ENCODE results near the gene RAX. TPM values are rescaled to one million over a fixed set of nuclear protein-coding genes. Genes with fewer than 3 reads are reported as not detected.

Gene RAX
- total RNA-seq, 1 experiment from 2014 or later = 0.37 TPM

GRCh38 chr18:59274533-59274928 lies 1.3 kb upstream of the RAX start:
- Histone ChIP-seq H2BK12ac (ENCODE audit: insufficient read length, low read depth, low read length) (no peak overlapping the region), H2BK5ac (ENCODE audit: insufficient read length, low read length) (no peak overlapping the region), H3K4me2 (ENCODE audit: insufficient read depth, insufficient read length, low read length) (peak overlapping the region; percentile 48), H3K27ac (ENCODE audit: insufficient read length, low read depth, low read length) (no peak overlapping the region), H3K9ac (ENCODE audit: extremely low read depth, insufficient read length, low read length) (no peak overlapping the region), H3K79me2 (ENCODE audit: insufficient read depth, low read length) (no peaks in the 10 kb centered on the region), H2AK5ac (ENCODE audit: insufficient read length, low read length) (no peak overlapping the region), H4K20me1 (ENCODE audit: control insufficient read depth, insufficient read depth, insufficient read length) (no peaks in the 10 kb centered on the region), H3K18ac (ENCODE audit: insufficient read length, low read depth, low read length) (no peak overlapping the region), H3K27me3 (ENCODE audit: insufficient read depth, low read length) (peaks cover 67% of the 10 kb centered on the region), H2BK15ac (ENCODE audit: low read depth, low read length) (no peak overlapping the region), H3K79me1 (ENCODE audit: insufficient read depth, low read depth, low read length, poor library complexity, severe bottlenecking) (no peaks in the 10 kb centered on the region), H3K23me2 (ENCODE audit: insufficient read length, low read depth, low read length, poor library complexity, severe bottlenecking) (peaks cover 12% of the 10 kb centered on the region), H4K5ac (ENCODE audit: insufficient read length, low read depth, low read length) (no peak overlapping the region), H3K9me3 (ENCODE audit: control insufficient read depth, low read depth, low read length) (no peaks in the 10 kb centered on the region), H3T11ph (ENCODE audit: low read length) (no peak overlapping the region), H3K56ac (ENCODE audit: insufficient read length, low read depth, low read length) (no peak overlapping the region), H3K4me1 (ENCODE audit: insufficient read depth, low read length) (no peaks in the 10 kb centered on the region), H4K91ac (ENCODE audit: insufficient read length, low read depth, low read length) (no peak overlapping the region), H2AFZ (ENCODE audit: low read length) (no peak overlapping the region), H3K4ac (ENCODE audit: low read depth, low read length) (no peak overlapping the region), H3K14ac (ENCODE audit: insufficient read depth, low read length) (no peak overlapping the region), H3K23ac (ENCODE audit: insufficient read length, low read depth, low read length) (no peak overlapping the region), H2BK20ac (ENCODE audit: low read depth, low read length, poor library complexity, severe bottlenecking) (no peak overlapping the region), H4K8ac (replicated peaks; ENCODE audit: insufficient read length, low read depth, low read length) (no peak overlapping the region), H2BK120ac (ENCODE audit: low read depth, low read length, poor library complexity, severe bottlenecking) (no peak overlapping the region)
- H3K27ac Mint-ChIP-seq = no peak overlapping the region
- H3K9me3 Mint-ChIP-seq = peaks cover 0 to 5% of the 10 kb centered on the region in 2 experiments; a peak in 1 of 5 replicates
- peaks cover 99% of the 10 kb centered on the region for H3K27me3 Mint-ChIP-seq (ENCODE audit: low read depth)
- peak overlapping the region; percentile 63 to 92 for H3K4me3 Mint-ChIP-seq
- no peak for DNase-seq
- peaks cover 29 to 35% of the 10 kb centered on the region in 2 experiments for H3K4me1 Mint-ChIP-seq
- no CpG with 5 or more reads among the region's 18 CpGs for WGBS (ENCODE audit: extremely low coverage, insufficient read length, low lambda C conversion rate)
- no peak for TF ChIP-seq CTCF (conservative IDR thresholded peaks at IDR 0.05)
- no peaks in the 10 kb centered on the region for H3K36me3 Mint-ChIP-seq (ENCODE audit: insufficient read depth in 1 of 3, low read depth in 3 of 3)
